Measurements from ENCODE around the gene INPP5J.
"Not testable (repeated sequence)": the region's sequence is repeated elsewhere in the genome, so short reads cannot be mapped to it uniquely, and the experiment has no call there.

Gene INPP5J

GRCh38 chr22:31153357-31153756 is 30.6 kb downstream of the INPP5J start:
- DNase-seq (ENCODE audit: low read depth), result no peak
- TF ChIP-seq CTCF (conservative IDR thresholded peaks at IDR 0.05; ENCODE audit: low read depth, low read length), result no peak
- no peak overlapping the region for H3K4me3 ChIP-seq (ENCODE audit: low read length)

GRCh38 chr22:31154975-31155374 is 32.2 kb downstream of the INPP5J start:
- no peak for DNase-seq (ENCODE audit: low read depth)
- no peak overlapping the region for H3K4me3 ChIP-seq (ENCODE audit: low read length)
- TF ChIP-seq CTCF (conservative IDR thresholded peaks at IDR 0.05; ENCODE audit: low read depth, low read length), result no peak

GRCh38 chr22:31155422-31155821 is 32.7 kb downstream of the INPP5J start:
- DNase-seq (ENCODE audit: low read depth), result no peak
- TF ChIP-seq CTCF (conservative IDR thresholded peaks at IDR 0.05; ENCODE audit: low read depth, low read length), result no peak
- no peak overlapping the region for H3K4me3 ChIP-seq (ENCODE audit: low read length)

GRCh38 chr22:31160328-31160978 is 37.7 kb downstream of the INPP5J start:
- no peak for DNase-seq (ENCODE audit: low read depth)
- H3K4me3 ChIP-seq (ENCODE audit: low read length), result peak overlapping the region; percentile 93
- no peak for TF ChIP-seq CTCF (conservative IDR thresholded peaks at IDR 0.05; ENCODE audit: low read depth, low read length)

GRCh38 chr22:31161386-31161785 is 38.6 kb downstream of the INPP5J start:
- no peak for DNase-seq (ENCODE audit: low read depth)
- H3K4me3 ChIP-seq (ENCODE audit: low read length), result peak overlapping the region; percentile 93
- TF ChIP-seq CTCF (conservative IDR thresholded peaks at IDR 0.05; ENCODE audit: low read depth, low read length), result no peak

- no peak for TF ChIP-seq CTCF (conservative IDR thresholded peaks at IDR 0.05; ENCODE audit: low read depth, low read length)
- DNase-seq (ENCODE audit: low read depth), result no peak
- no peak overlapping the region for H3K4me3 ChIP-seq (ENCODE audit: low read length)
Observed at GRCh38 chr22:31162015-31162765, 39.4 kb downstream of the INPP5J start.

- TF ChIP-seq CTCF (conservative IDR thresholded peaks at IDR 0.05; ENCODE audit: low read depth, low read length), result no peak
- DNase-seq (ENCODE audit: low read depth), result no peak
- H3K4me3 ChIP-seq (ENCODE audit: low read length), result no peak overlapping the region
Observed at GRCh38 chr22:31170971-31171370, 48.2 kb downstream of the INPP5J start.

GRCh38 chr22:31171734-31172133 is 49.0 kb downstream of the INPP5J start:
- H3K4me3 ChIP-seq (ENCODE audit: low read length); DNase-seq (ENCODE audit: low read depth): not testable (repeated sequence)
